Heart right ventricle (tissue), 16 donors: Measurements from ENCODE around the gene FAM13A. TPM values are rescaled to one million over a fixed set of nuclear protein-coding genes. Genes with fewer than 3 reads are reported as not detected.
A peak's percentile ranks its signal among the peaks of the same experiment; 100 is the strongest.
"Not testable (repeated sequence)": the region's sequence is repeated elsewhere in the genome, so short reads cannot be mapped to it uniquely, and the experiment has no call there.

Source experiments
- ATAC-seq, 8 donors: fragments of 200-7000 bp; cut with Tn5 transposase; one replicate each; pipeline ENCODE4 v1.9.1; 2020; ENCODE audit warnings: mild to moderate bottlenecking in 8 of 8, moderate library complexity in 8 of 8, moderate number of reproducible peaks in 1 of 8
- DNase-seq, 2 donors: peaks; one replicate each; pipeline ENCODE4 v3.0.0-alpha.2; 2020
- H3K27ac ChIP-seq, 10 donors: fragments of 200-600 bp; sonication (generic) in 2 of 10; one replicate each; pipeline versions ENCODE4 v1.5.0 to v1.8.0; 2020 to 2022; ENCODE audit warnings: mild to moderate bottlenecking in 3 of 10
- H3K27me3 ChIP-seq, 7 donors: fragments of 200-600 bp; one replicate each; pipeline ENCODE4 v1.8.0; 2021 to 2022; ENCODE audit warnings: mild to moderate bottlenecking in 2 of 7
- H3K36me3 ChIP-seq, 9 donors: fragments of 200-600 bp; sonication (generic) in 1 of 9; one replicate each; pipeline versions ENCODE4 v1.5.0 to v1.8.0; 2020 to 2022; ENCODE audit warnings: mild to moderate bottlenecking in 2 of 9
- H3K4me1 ChIP-seq, 9 donors: fragments of 200-600 bp; sonication (generic) in 1 of 9; one replicate each; pipeline versions ENCODE4 v1.5.0 to v1.8.0; 2020 to 2022; ENCODE audit warnings: mild to moderate bottlenecking in 4 of 9
- H3K4me3 ChIP-seq, 10 donors: fragments of 200-600 bp; sonication (generic) in 2 of 10; one replicate each; pipeline versions ENCODE4 v1.5.0 to v1.8.0; 2020 to 2022; ENCODE audit warnings: mild to moderate bottlenecking in 7 of 10, moderate library complexity in 2 of 10
- H3K9me3 ChIP-seq, 11 donors: fragments of 200-600 bp in 10 of 11; sonication (generic) in 2 of 11; one replicate each; pipeline versions ENCODE4 v1.5.0 to v1.8.0; 2013 to 2022; ENCODE audit warnings: mild to moderate bottlenecking in 2 of 11, control low read depth in 1 of 11, moderate library complexity in 1 of 11
- CTCF ChIP-seq, 9 donors: fragments of 200-600 bp; sonication (generic) in 2 of 9; IDR thresholded peaks; one replicate each; pipeline versions ENCODE4 v1.5.0 to v1.8.0; 2021 to 2022; ENCODE audit warnings: antibody characterized with exemption in 9 of 9, mild to moderate bottlenecking in 5 of 9, moderate library complexity in 1 of 9
- WGBS, 2 donors: extraction: QIAGEN DNeasy Blood & Tissue Kit; methylation state at CpG; one replicate each; pipeline ENCODE4 v1.1.7; 2013; ENCODE audit warnings: inconsistent platforms in 1 of 2; 5-methylcytosine and 5-hydroxymethylcytosine counted together
- intact Hi-C, 10 donors: fragments of 100-400 bp; cut with DNase I; formaldehyde crosslinking; loops; one replicate each; pipeline versions ENCODE4 v1.11.1 to v1.14.2; 2022
- polyA plus RNA-seq, 2 donors: library from polyadenylated mRNA; stranded (reverse); fragments of 200-250 nt; gene quantifications; one replicate each; pipeline ENCODE4 v1.2.3, GENCODE V29; 2013
- total RNA-seq, 10 donors: library from RNA; stranded (reverse); fragmentation: NEBNext Ultra II Directional in 3 of 10; extraction: Animal tissue kit (Norgen Biotek cat#: 25700) in 3 of 10; gene quantifications; one replicate each; pipeline versions ENCODE4 v1.2.1 to v1.2.4, GENCODE V29; 2021 to 2023
- donor health status: Arrhythmogenic right ventricular cardiomyopathy.
- donor health status: ischemic (EF 13 %, LVEDD 7.1; RV severe dilation, severe dysfunction).
- donor health status: healthy with polysubstance abuse.
- donor health status: DM: no; HTN: yes; CAD: no.
- donor health status: DM: no; HTN: no; CAD: no.
- donor health status: ischemic (EF 25% LVEDD 6.9; RV normal size, moderate dysfunction).
- donor health status: ischemic (EF 25% LVEDD 5.7; RV mildly dilated, moderate dysfunction).
- donor health status: healthy.
- donor health status: DM: yes; HTN: yes; CAD: no.
- donor health status: Ischemic cardiomyopathy.
- donor health status: ischemic (EF 35%, LVEDD 5.7; RV mildly dilated, moderate dysfunction).
- donor health status: nonischemic (EF 11% LVEDD 7.7; RV severe dilation, severe dysfunction).
- donor health status: DM: yes; HTN: yes; CAD: no.
- donor health status: PGD.
- donor health status: ischemic (EF 29% LVEDD 5.4; RV normal size, mild dysfunction).
- donor health status: nonischemic (EF 23%, LVEDD 6.1; RV moderate dilation, normal function).

FAM13A gene
- total and polyA plus RNA-seq, 12 donors, result 2.4 to 18.4 (median 14.1) TPM

GRCh38 chr4:88910101-88910500 is 146.9 kb downstream of the FAM13A start:
- Histone ChIP-seq H3K27me3 (no peaks in the 10 kb centered on the region), H3K27ac (no peak overlapping the region), H3K4me1 (no peaks in the 10 kb centered on the region), H3K4me3 (no peak overlapping the region), H3K9me3 (peaks cover 0 to 4% (median 0%) of the 10 kb centered on the region in 11 donors), H3K36me3 (no peaks in the 10 kb centered on the region)
- ATAC-seq (no peak), DNase-seq (no peak)
- no peak for TF ChIP-seq CTCF (IDR thresholded peaks at IDR 0.05)
- 95 to 98% methylated on average over 2 of the region's 2 CpGs for WGBS, 2 donors
- intact Hi-C loops, result no loop called here

DNA sequence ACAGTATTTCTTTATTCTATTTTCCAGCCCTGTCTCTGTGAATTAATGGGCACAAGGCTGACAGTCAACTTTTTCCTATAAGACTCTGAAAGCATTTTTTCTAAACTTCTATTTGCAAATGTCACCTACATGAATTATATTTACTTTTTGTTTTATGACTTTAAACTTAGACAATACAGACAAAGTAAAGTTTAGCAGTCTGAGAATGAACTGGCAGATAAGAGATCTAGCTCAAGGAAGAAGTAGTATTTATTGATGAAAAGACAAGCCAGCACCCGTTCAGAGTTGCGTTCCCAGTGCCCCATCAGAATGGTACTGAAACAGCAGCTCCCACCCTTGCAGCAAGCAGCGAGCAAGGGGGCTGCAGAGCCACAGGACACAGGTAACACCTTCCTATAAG is 148.5 kb downstream of the FAM13A start:
- H3K4me3 ChIP-seq, result no peak overlapping the region
- DNase-seq (no peak), ATAC-seq (no peak)
- H3K27me3 ChIP-seq, result no peaks in the 10 kb centered on the region
- no peaks in the 10 kb centered on the region for H3K36me3 ChIP-seq
- no peaks in the 10 kb centered on the region for H3K4me1 ChIP-seq
- intact Hi-C loops, result no loop called here
- no peak for TF ChIP-seq CTCF (IDR thresholded peaks at IDR 0.05)
- peaks cover 0 to 11% (median 0%) of the 10 kb centered on the region in 11 donors for H3K9me3 ChIP-seq
- no peak overlapping the region for H3K27ac ChIP-seq
- WGBS, 2 donors, result 89% methylated on average over 3 of the region's 3 CpGs

- Histone ChIP-seq H3K4me1 (no peaks in the 10 kb centered on the region), H3K27ac (no peak overlapping the region), H3K4me3 (no peak overlapping the region), H3K27me3 (no peaks in the 10 kb centered on the region), H3K36me3 (no peaks in the 10 kb centered on the region), H3K9me3 (peaks cover 0 to 16% (median 0%) of the 10 kb centered on the region in 11 donors)
- intact Hi-C loops, result no loop called here
- DNase-seq (no peak), ATAC-seq (peak in 1 of 8 donors; percentile 44)
- TF ChIP-seq CTCF (IDR thresholded peaks at IDR 0.05), result no peak
- WGBS, 2 donors, result 95 to 97% methylated on average over 1 of the region's 1 CpG
Observed at GRCh38 chr4:88908003-88908402, 149.0 kb downstream of the FAM13A start.

GRCh38 chr4:88907478-88907877 is 149.5 kb downstream of the FAM13A start:
- TF ChIP-seq CTCF (IDR thresholded peaks at IDR 0.05), result no peak
- Histone ChIP-seq H3K27ac (no peak overlapping the region), H3K4me1 (no peaks in the 10 kb centered on the region), H3K27me3 (no peaks in the 10 kb centered on the region), H3K4me3 (no peak overlapping the region), H3K36me3 (no peaks in the 10 kb centered on the region), H3K9me3 (peaks cover 0 to 18% (median 0%) of the 10 kb centered on the region in 11 donors)
- ATAC-seq, result no peak
- intact Hi-C loops, result no loop called here
- no peak for DNase-seq
- WGBS, 2 donors, result 86 to 96% methylated on average over 5 of the region's 5 CpGs

DNA sequence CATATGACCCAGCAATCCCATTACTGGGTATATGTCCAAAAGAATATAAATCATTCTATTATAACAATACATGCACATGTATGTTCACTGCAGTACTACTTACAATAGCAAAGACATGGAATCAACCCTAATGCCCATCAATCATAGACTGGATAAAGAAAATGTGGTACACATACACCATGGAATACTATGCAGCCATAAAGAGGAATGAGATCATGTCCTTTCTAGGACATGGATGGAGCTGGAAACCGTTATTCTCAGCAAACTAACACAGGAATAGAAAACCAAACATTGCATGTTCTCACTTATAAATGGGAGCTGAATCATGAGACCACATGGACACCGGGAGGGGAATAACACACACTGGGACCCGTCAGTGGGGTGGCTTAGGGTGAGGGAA is 152.7 kb downstream of the FAM13A start:
- H3K27me3 ChIP-seq, H3K4me1 ChIP-seq, intact Hi-C loops, H3K4me3 ChIP-seq, H3K27ac ChIP-seq, ATAC-seq, DNase-seq, H3K36me3 ChIP-seq: not testable (repeated sequence)
- H3K9me3 ChIP-seq, result peaks cover 0 to 39% (median 11%) of the 10 kb centered on the region in 11 donors
- WGBS, 2 donors, result 92 to 97% methylated on average over 3 of the region's 3 CpGs
